ENCODE results near the gene AIG1.

The AIG1 gene

GRCh38 chr6:143375022-143375585, 314.4 kb downstream of the AIG1 start:
- DNase-seq (ENCODE audit: insufficient read length, low spot score) (no peak), FAIRE-seq (no peak)
- TF ChIP-seq POLR2A (IDR thresholded peaks at IDR 0.05; ENCODE audit: low read depth, low read length): no peak

DNA sequence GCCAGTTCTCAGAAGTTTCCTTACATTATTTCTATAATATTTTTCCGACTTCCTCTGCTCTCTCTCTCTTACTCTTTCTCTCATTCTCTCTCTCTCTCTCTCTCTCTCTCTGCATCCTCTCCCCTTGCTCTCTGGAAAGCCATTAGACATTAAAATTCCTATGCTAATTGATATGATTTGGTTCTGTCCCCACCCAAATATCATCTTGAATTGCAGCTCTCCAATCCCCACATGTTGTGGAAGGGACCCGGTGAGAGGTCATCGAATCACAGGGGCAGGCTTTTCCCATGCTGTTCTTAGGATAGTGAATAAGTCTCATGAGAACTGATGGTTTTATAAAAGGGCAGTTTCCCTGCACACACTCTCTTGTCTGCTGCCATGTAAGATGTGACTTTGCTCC, 315.7 kb downstream of the AIG1 start:
- no peak for TF ChIP-seq POLR2A (IDR thresholded peaks at IDR 0.05; ENCODE audit: low read depth, low read length)
- no peak for DNase-seq (ENCODE audit: insufficient read length, low spot score)
- FAIRE-seq: no peak

GRCh38 chr6:143376861-143377260, 316.2 kb downstream of the AIG1 start:
- no peak for TF ChIP-seq POLR2A (IDR thresholded peaks at IDR 0.05; ENCODE audit: low read depth, low read length)
- DNase-seq (ENCODE audit: insufficient read length, low spot score): no peak
- no peak for FAIRE-seq

DNA sequence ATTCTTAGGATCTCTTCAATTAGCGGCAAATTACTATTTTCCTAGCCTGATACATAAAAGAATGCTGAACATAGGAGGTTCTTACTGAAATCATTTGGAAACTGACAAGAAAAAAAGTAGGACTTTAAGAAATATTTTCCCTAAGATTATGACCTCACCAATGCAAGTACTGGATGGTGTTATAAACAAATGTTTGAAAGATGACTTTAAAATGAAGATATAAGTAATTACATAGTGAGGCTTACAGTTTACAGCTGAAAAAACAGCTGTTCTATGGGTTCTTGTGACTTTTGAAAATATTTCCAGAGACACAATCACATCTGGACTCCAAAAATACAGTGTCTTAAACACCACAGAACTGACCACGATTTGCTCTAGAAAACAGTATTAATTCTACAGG, 324.9 kb downstream of the AIG1 start:
- DNase-seq (ENCODE audit: insufficient read length, low spot score): no peak
- FAIRE-seq: no peak
- TF ChIP-seq POLR2A (IDR thresholded peaks at IDR 0.05; ENCODE audit: low read depth, low read length): no peak

DNA sequence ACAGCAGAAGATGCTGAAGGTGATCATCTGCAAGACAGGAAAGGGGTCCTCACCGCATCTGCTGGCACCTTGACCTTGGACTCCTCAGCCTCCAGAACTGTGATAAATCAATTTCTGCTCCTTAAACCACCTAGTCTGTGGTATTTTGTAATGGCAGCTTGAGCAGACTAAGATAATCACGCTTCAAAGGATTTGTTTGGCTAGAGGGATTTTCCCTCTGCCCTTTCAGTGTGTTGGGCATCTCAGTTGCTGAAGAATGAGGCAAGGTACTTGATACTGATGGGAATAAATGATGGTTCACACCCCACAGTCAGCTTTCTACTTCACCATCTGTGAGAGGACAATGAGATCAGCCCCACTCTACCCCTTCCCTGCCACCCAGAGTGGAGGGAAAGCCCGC, 329.6 kb downstream of the AIG1 start:
- FAIRE-seq: no peak
- TF ChIP-seq POLR2A (IDR thresholded peaks at IDR 0.05; ENCODE audit: low read depth, low read length): no peak
- DNase-seq (ENCODE audit: insufficient read length, low spot score): no peak
